Spleen (tissue), 7 donors: ENCODE results near the gene ABLIM3.
A peak's percentile ranks its signal among the peaks of the same experiment; 100 is the strongest.

Experiments used
- POLR2A ChIP-seq, 3 donors: fragments of 450-650 bp; IDR thresholded peaks; one replicate each; pipeline ENCODE4 v1.5.1; 2017; ENCODE audit warnings: antibody characterized with exemption in 3 of 3, mild to moderate bottlenecking in 1 of 3
- POLR2AphosphoS5 ChIP-seq, 3 donors: sonication (generic); formaldehyde crosslinking; IDR thresholded peaks; one replicate each; pipeline ENCODE4 v1.5.1; 2017; ENCODE audit warnings: antibody characterized with exemption in 3 of 3
- TF ChIP-seq, protein P1 (sequence below), 11 experiments: fragments of 200-600 bp in 7 of 11; fragments of 450-650 bp in 4 of 11; sonication (generic) in 4 of 11; IDR thresholded peaks in 8 of 11; conservative IDR thresholded peaks in 3 of 11; 1 replicate in 7 of 11; 2 replicates in 4 of 11; pipeline versions ENCODE4 v1.4.0 to v1.8.0; 2016 to 2021; ENCODE audit warnings: antibody characterized with exemption in 11 of 11, inconsistent platforms in 4 of 11, mild to moderate bottlenecking in 1 of 11
- donor health status: DM: no; HTN: no; CAD: no; lungs with moderate emphysema.
- donor health status: DM: no; HTN: no; CAD: no.
- donor health status: DM: no; HTN: no; CAD: no.

DNA sequence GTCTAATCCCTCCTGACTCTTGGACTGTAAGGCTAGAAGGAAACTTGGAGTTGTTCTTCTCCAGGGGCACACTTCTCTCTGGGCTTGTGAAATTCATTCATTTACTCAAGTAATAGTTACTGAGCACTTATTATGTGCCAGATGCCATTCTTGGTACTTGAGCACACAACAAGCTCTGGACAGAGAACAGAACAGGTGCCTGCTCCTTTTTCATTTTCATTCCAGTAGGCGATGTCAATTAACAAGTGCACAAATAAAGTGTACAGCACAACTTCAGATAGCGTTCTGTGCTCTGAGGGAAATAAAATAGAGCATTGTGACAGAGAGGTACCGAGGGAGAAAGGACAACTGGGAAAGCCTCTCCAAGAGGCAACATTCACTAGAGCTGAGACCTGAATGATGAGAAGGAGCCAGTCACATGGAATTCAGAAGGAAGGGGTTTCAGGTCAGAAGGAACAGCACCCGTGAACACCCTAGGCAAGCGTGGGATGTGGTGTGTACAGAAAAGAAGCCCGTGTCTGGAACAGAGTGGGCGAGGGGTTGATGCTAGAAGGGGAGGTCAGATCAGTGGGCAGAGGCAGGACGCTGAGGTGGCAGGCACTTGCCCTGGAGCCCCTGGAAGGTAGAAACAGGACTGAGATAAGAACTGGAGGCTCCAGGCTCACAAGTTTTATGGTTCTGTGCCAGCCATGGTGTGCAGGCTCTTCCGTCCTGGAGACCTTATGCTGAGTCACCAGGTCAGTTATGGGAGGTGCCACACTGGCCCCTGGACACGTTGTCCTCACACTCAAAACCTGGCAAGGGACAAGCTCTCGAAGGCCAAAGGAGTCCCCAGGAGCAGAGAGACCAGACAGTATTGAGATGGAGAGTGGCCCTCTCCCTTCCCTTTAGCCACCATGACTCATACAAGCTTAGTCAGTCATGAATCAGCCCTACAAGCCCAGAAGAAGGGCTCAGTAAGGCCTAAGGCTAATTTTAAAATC lies 7.2 kb upstream of the ABLIM3 start:
- TF ChIP-seq, protein P1, sequence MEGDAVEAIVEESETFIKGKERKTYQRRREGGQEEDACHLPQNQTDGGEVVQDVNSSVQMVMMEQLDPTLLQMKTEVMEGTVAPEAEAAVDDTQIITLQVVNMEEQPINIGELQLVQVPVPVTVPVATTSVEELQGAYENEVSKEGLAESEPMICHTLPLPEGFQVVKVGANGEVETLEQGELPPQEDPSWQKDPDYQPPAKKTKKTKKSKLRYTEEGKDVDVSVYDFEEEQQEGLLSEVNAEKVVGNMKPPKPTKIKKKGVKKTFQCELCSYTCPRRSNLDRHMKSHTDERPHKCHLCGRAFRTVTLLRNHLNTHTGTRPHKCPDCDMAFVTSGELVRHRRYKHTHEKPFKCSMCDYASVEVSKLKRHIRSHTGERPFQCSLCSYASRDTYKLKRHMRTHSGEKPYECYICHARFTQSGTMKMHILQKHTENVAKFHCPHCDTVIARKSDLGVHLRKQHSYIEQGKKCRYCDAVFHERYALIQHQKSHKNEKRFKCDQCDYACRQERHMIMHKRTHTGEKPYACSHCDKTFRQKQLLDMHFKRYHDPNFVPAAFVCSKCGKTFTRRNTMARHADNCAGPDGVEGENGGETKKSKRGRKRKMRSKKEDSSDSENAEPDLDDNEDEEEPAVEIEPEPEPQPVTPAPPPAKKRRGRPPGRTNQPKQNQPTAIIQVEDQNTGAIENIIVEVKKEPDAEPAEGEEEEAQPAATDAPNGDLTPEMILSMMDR (IDR thresholded peaks at IDR 0.05 in 8 of 11, conservative IDR thresholded peaks at IDR 0.05 in 3 of 11), result no peak
- TF ChIP-seq POLR2AphosphoS5 (IDR thresholded peaks at IDR 0.05) (peak in 1 of 3 donors; percentile 17), POLR2A (IDR thresholded peaks at IDR 0.05) (no peak)
